GM10847 (cell line): ENCODE measurements around the gene NRXN3.

Experiments used
- POLR2A ChIP-seq: IDR thresholded peaks from 2 replicates; pipeline ENCODE4 v1.6.1; 2011; ENCODE audit not compliant: insufficient read length; ENCODE audit errors: extremely low read depth

NRXN3 gene

DNA sequence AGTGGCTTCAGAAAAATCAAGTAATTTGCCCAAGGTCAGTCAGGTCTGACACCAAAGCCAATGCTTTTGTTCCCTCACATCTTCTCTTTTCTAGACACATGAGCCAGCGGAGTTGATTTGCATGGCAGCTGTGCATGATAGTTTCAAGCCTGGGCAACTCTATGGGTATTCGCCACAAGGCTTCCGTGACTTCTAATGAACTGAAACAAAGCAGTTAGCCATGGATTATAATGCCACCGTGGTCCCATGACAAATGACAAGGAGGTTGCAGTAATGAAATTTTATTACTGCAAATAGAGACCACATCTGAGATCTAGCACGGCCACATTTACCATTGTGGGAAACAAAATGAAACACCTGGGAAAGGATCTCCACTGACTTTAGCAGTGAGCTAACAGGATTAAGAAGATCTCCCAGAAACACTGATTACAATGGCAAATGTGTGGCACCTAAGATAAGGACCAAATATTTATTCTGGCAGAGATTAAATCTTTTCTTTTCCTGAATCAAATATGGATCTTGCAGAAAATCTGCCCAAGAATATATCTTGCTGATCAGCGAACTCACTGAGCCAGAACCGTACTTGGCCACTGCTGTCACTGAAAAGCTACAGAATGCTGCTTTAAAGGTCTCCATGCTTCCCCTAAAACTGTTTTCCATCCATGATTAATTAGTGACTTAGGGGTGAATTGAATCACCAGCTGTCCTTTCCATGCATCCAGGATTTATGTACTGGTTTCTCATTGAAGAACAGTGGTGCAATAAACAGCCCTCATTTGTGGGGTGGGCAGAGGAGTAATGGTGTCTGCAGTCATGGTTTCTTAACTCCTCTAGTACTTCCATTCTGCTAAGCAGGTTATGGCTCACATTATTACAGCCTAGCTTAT, 1490.1 kb downstream of the NRXN3 start:
- no peak for TF ChIP-seq POLR2A

DNA sequence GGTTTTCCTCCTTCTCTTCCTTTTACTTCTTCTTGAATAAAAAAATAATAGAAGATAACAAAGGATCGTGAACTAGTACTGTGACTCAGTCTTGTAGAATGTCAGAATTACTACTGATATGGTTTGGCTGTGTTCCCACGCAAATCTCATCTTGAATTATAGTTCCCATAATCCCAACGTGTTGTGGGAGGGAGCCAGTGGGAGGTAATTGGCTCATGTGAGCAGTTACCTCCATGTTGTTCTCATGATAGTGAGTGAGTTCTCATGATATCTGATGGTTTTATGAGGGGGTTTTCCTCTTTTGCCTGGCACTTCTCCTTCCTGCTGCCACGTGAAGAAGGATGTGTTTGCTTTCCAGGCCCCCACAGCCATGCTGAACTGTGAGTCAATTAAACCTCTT, 1491.6 kb downstream of the NRXN3 start:
- no peak for TF ChIP-seq POLR2A

DNA sequence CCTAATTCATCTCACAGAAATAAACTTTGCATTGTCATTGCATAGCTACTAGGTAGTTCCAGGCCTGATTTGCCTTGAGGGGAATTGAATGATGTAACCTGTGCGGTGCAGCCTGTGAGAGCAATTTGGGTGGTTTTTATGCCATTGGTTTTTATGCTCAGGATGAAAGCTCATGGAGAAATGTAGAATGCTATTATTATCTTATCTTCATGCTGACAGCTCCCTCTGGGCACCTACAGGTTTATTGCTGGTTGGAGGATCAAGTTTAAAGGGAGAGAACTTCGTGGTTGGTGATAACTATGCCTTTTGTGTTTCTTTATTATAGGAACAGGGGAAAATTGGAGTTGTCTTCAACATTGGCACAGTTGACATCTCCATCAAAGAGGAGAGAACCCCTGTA, 1493.3 kb downstream of the NRXN3 start:
- no peak for TF ChIP-seq POLR2A

DNA sequence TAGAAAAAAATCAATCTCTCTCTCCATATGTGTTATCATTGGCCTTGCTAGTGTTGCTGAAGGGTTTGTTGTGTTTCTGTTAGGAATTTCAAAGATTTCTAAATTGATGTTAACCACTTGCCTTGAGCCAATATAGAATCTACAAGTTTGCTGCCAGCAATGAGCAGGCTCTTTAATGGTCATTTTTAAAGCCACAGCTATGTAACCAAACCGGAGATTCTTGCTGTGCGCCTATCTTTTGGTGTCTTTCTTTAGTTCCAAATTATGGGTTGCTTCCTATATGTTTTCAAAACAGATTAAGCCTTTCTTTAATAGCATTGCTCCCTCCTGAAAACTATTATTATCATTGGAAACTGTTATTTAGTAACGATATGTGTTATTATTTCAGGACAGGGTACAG, 1495.4 kb downstream of the NRXN3 start:
- TF ChIP-seq POLR2A: no peak

DNA sequence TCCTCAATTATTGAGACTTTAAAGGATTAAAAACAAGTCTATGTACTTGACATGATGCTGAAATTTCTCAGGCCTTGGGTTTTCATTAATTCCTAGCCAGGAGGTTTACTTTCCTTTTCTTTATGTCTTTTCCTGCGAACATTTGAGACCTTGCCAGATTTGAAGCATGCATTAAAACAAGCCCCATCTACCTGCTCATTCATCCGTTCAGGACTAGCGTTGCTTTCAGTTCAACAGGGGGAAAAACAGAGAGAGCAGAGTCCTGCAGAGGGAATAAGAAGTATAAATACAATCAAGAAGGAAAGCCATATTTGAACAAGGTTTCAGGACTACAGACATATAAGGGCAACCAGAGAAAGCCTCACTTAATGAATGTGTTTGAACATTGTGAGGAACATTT, 1498.8 kb downstream of the NRXN3 start:
- TF ChIP-seq POLR2A: no peak

DNA sequence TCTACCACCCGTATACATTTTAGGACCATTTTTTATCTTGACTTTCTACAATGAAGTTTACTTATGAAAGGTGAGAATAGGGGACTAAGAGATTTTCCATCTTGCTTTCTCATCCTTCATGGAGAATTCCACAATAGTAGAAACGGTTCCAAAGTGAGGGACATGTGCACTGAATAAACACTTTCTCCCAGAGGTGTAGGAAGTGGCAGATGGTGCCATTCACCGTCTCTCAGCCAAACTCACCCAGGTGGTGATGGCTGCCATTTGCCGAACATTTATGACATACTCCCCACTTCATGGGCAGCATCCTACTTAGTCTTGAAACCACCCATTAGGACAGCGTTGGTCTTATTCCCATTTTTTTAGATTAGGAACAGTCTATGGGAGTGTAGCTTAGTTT, 1500.6 kb downstream of the NRXN3 start:
- no peak for TF ChIP-seq POLR2A

DNA sequence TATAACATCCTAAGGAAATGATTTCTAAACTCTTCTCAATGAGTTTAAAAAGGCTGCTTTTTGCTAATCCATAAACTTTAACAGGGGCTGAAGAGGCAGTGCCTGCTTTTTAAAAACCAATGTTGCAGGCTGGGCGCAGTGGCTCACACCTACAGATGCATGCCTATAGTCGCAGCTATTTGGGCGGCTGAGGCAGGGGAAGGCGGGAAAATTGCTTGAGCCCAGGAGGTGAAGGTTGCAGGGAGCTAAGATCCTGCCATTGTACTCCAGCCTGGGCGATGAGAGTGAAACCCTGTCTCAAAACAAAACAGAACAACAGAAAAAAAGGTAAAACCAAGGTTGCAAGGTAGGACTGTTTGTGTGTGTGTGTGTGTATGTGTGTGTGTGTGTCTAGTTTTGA, 1509.9 kb downstream of the NRXN3 start:
- TF ChIP-seq POLR2A: no peak

DNA sequence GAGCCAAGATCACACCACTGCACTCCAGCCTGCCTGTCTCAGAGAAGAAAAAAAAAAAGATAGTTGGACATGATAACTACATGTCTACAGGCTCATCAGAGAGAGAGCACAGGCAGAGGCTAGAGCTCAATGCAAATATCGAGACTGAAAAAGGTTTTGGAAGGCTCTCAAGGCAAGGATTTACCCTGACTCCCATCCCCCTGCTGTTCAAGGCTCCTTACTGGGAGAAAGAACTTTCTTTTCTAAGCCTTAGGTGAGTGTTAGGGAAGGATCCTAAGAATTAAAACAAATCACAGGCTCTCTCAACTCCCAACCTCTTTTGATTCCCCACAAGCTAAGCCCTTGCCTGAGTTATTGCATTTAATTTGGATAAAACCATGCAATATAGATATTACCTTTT, 1516.0 kb downstream of the NRXN3 start:
- no peak for TF ChIP-seq POLR2A

DNA sequence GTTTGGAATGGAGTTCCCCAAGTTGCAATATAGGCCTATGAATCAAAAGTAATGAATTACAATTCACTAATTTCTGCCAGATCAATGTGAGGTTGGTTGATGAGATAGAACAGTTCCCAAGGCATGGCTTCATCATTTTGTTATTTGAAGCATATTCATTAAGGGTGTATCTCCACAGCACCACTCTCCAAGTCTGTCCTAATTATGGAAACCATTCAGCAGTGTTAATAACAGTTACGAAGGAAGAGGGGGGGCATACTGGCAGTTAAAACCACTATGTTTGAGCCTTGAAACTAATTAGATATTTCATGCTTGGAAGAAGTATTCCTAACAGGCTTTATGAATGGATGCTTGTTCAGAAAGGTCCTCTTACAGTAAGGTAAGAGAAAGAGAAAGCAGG, 1520.8 kb downstream of the NRXN3 start:
- no peak for TF ChIP-seq POLR2A

DNA sequence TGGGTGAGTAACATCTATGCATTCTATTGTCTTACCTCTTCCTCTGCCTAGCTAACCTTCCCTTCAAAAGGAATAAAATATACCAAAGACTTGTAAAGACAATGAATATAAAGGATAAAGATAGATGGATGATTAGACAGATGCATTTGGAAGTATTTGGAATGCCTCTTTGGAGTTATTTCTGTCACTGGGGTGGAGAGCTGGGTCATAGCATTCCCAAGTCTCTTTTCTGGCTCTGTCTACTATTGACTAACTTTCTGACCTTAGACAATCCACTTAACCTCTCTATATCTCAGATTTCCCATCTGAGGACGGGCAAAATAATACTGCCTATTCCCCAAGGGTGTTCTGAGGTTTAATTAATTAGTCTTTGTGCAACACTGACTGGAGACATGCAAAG, 1523.8 kb downstream of the NRXN3 start:
- TF ChIP-seq POLR2A: no peak

DNA sequence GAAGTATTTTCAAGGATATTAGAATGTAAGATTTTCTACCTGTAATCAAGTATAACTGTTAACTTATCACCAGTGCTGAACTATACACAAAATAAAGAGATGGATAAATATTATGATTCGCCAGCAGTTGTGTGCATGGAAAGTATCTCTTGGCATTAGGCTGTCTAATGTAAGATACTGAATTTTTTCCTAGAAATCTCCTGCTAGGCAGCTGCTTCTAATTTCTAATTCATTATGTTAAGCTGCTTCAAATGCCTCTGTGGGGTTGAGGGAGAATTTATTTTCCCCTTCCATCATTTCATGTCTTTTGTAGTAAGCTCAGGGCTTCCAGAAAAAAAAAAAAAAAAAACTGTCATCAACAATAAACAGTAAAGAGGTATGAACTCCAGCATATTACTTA, 1525.1 kb downstream of the NRXN3 start:
- TF ChIP-seq POLR2A: no peak

DNA sequence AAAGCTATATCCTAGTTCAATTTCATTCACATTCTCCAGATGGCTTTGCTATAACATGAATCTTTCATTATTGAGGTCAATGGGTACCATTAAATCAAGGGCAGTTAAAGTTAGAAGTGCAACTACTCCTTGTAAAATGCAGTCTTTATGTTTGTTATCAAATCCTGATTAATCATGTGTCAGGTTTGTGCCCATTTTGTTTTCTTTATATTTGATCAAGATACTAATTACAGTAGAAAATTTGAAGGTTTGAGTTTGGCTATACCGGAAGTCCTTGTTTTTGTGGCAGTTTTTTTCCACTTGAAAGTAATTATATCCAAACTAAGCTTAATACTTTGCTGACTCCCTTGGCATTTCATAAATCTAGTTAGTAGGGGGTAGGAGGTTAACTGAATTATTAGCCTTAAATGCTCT, 1528.1 kb downstream of the NRXN3 start:
- no peak for TF ChIP-seq POLR2A

DNA sequence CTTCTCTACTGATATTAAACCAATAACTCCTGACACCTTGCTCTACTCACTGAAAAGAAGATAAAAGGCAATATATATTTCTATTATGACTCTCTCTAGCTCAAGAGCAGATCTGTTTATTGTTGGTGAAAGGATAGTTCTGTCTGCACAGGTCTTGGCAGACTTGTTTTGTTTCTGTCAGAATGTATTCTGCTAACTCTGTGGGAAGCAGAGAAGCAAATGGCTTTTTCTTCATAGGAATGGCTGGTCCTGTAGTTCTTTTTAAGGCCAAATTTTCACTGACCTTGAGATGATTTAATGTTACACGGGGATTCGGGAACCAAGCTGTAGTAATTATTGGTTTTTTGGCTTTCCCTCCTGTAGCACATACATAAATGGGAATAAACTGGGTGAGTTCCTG, 1529.0 kb downstream of the NRXN3 start:
- no peak for TF ChIP-seq POLR2A

DNA sequence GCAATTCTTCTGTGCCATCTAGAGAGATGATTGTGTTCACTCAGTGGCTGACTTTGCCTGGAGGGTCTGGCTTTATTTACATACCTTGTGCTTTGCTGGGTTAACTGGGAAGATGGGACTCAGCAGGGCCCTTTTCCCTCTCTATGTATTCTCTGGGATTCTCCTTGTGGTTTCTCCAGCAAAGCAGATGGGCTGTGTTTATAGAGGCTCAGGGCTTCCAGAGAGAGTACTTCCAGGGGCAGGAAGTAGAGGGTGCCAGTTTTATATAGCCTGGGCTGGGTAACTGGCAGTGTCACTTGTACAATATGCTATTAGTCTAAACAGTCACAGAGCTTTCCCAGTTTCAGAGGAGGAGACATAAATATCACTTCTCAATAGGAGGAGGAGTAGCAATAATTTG, 1531.2 kb downstream of the NRXN3 start:
- no peak for TF ChIP-seq POLR2A

DNA sequence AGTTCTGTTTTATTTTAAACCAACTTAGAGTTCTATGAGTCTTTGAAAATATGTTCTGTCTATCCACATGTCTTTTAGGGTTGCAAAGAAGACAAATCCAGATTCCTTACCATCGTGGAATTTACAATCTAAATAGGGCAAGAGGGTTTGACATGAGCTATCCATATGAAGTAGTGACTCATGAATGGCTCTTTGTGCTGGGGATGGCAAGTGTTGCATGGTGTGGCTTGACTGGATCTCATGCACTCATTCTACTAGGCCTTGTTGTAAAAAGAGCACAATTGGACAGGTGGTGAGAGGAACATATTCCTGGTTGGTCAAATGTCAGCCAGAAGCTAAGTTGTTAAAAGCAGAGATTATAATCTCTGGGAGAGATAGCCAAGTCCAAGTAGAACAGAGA, 1532.0 kb downstream of the NRXN3 start:
- TF ChIP-seq POLR2A: no peak

DNA sequence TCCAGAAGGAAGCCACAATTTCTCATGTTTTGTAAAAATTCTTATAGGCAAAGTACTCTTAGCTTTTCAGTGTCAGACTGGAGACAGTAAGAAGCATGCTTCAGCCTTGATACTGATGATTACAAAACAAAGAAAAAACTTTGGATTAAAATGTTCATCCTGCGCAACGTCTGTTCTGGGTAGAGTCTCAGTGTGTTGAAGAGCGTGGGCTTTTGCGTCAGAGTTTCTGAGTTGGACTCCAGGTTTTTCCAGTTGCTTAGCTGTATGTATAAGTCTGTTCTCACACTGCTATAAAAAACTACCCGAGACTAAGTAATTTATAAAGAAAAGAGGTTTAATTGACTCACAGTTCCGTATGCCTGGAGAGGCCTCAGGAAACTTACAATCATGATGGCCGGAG, 1533.0 kb downstream of the NRXN3 start:
- no peak for TF ChIP-seq POLR2A
